ENCODE results near the gene STMN1.
"Not testable (repeated sequence)": the region's sequence is repeated elsewhere in the genome, so short reads cannot be mapped to it uniquely, and the experiment has no call there.

STMN1 gene

GRCh38 chr1:25905680-25906643 lies at the start of gene STMN1:
Gene STMN1, minus strand, starts transcription at chr1:25906419. Its CDS starts 1,743 bp downstream, at chr1:25904676.
- peak; percentile 89 for DNase-seq

DNA sequence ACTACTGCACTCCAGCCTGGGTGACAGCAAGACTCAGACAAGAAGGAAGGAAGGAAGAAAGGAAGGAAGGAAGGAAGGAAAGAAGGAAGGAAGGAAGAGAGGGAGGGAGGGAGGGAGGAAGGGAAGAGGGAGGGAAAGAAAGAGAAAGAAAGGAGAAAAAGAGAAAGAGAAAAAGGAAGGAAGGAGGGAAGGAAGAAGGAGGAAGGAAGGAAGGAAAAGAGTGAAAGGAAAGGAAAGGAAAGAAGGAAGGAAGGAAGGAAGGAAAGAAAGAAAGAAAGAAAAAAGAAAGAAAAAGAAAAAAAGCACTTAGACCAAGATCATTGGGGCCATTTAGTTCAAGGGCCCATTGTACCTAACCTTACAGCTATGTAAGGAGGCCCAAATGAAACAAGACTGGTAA lies 49.3 kb upstream of the STMN1 start:
- DNase-seq = no peak

GRCh38 chr1:25954282-25954938 lies 48.2 kb upstream of the STMN1 start:
- no peak for DNase-seq

DNA sequence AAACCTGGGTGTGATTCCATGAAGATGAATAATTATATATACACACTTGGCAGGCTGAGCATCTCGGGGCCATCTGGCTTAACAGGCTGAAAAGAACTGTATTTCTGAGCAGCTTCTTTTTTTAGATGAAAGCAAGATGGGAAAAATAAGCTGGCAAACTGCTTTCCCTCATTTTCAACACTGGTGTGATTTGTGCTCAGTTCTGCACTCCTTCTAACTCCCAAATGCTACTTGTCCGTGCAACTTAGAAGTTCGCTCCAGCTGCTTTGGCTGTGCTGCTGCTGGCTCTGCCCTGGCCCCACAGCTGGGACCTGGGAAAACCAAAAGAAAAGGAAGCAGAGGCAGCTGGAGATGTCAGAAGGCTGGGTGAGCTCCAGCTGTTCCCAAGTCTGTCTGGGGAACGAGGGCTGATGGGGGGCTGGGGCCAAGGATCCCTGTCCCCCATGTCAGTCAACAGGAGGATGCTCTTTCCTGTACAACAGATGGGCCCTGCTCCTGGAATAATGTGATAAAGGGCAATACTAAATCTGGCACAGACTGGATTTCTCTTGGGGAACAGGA lies 46.7 kb upstream of the STMN1 start:
- DNase-seq = no peak

DNA sequence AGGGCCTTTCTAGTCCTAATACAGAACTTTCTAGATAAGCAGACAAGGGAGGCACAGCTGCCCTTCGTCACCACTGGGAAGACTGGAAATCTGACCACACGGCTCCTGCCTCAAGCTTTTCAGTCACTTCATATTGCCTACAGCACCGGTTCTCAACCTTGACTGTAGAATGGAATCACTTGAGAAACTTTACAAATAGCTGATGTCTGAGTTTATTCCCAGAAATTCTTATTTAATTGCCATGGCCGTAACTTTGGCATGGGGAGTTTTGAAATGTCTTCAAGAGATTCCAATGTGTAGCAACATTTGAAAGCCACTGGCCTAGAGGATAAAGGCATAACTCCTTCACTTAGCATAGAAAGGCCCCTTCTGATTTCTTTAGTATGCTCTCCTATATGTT lies 42.4 kb upstream of the STMN1 start:
- no peak for DNase-seq

- no peak for DNase-seq
Measured at GRCh38 chr1:25947027-25947426, 40.8 kb upstream of the STMN1 start.

- no peak for DNase-seq
Measured at GRCh38 chr1:25945761-25946160, 39.5 kb upstream of the STMN1 start.

GRCh38 chr1:25944986-25945385 lies 38.8 kb upstream of the STMN1 start:
- DNase-seq = no peak

DNA sequence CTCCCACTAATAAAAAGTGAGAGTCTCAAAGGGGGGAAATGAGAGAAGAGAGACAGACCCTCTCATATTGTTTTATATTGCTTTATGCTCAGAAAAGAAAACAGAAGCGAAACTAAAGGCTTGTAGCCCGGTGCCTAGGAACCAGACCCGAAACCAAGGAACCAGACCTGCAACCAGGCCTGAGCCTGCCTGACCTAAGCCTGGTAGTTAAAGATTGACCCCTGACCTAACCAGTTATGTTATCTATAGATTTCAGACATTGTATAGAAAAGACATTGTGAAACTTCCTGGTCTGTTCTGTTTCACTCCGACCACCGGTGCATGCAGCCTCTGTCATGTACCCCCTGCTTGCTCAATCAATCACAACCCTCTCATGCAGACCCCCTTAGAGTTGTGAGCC lies 37.3 kb upstream of the STMN1 start:
- not testable (repeated sequence) for DNase-seq

DNA sequence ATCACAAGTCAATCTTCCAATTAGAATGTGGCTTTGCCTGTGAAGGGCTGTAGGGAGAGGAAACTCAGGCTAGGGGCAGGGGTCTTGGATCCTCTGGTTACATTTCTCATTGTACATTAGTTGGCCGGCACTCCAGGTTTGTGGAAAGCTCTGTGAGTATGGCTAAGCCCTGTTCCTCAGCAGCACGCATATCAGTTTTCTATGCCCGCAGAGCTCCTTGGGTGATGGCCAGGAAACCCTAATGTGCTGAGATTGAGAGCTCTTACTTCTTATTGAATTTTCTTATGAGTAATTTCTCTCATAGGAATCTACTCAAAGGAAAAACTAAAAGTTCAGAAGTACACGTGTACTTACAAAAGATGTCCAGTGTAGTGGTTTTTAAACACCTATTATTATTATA lies 30.7 kb upstream of the STMN1 start:
- DNase-seq = no peak

DNA sequence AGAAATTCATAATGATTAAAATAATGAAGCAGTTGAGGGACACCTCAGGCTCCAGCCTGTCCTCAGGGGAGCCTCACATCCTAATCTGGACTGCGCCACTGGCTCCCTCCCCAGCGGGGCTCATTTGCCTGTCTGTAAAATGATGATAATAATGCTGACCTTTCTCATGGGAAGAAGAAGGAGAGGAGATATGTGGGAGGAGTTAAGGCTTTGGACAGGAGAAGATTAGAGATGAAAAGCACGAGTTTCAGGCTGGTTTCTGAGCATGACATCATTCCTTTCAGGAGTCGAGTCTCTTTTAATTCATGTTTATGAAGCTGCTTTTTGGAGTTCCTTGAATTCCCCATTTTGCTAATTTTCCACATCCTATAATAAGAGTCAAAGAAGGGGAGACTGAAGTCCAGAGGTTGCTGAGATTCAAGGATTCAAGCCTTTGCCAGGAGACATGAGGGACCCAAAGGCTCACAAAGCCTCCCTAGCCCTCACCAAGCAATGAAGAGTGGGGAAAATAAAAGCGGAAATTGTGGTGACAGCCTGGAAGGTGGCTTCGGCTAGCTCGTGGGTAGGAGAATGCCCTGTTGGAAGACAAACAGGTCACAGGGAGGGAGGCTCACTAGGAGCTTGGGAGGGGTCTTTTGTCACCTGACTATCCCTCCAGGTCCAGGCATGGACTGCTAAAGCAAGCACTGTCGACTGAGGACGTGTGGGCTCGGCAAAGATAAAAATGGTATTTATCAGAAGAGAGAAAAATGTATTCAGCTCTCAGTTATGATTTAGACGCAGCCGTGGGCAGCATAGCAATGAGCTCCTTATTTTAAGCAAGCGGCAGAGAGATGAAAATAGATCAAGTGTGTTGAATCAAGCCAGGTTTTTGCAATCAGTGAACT lies 27.5 kb upstream of the STMN1 start:
- no peak for DNase-seq

DNA sequence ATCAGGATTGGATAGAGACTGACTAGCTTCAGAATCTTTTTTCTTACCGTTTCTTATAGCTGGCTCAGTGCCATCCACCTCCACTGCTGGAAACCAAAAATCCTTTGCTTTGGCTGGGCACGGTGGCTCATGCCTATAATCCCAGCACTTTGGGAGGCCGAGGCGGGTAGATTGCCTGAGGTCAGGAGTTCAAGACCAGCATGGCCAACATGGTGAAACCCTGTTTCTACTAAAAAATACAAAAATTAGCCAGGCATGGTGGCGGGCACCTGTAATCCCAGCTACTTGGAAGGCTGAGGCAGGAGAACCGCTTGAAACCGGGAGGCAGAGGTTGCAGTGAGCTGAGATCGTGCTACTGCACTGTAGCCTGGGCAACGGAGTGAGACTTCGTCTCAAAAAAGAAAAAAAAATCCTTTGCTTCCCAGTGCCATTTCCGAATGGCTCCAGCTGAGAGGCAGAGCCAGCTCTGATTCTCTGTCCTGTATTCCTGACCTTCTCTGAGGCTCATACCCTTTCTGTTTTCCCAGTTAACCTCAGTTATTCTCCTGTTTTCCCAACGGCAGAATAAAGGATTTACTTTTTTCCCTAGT lies 26.7 kb upstream of the STMN1 start:
- DNase-seq = not testable (repeated sequence)

GRCh38 chr1:25932321-25932720 lies 26.1 kb upstream of the STMN1 start:
- no peak for DNase-seq

DNA sequence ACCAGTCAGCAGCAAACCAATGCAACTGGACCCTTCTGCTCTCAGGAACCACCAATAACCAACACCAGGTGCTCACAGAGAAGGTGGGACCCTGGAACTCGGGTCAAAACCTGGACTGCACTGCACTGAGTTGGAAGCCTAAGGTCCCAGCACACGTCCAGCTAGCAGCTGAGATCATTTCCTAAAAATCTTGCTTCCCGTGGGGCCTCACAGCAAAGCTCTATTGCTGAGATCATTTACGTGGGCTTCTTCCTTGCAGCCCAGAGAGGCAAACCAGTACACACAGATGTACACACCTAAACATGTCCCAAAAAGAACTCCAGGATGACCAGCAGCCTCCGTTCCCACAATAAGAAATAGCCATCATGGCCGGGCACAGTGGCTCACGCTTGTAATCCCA lies 22.8 kb upstream of the STMN1 start:
- no peak for DNase-seq

- no peak for DNase-seq
Measured at GRCh38 chr1:25927521-25928265, 21.5 kb upstream of the STMN1 start.

GRCh38 chr1:25926731-25927496 lies 20.7 kb upstream of the STMN1 start:
- no peak for DNase-seq

GRCh38 chr1:25924454-25924853 lies 18.2 kb upstream of the STMN1 start:
- no peak for DNase-seq

DNA sequence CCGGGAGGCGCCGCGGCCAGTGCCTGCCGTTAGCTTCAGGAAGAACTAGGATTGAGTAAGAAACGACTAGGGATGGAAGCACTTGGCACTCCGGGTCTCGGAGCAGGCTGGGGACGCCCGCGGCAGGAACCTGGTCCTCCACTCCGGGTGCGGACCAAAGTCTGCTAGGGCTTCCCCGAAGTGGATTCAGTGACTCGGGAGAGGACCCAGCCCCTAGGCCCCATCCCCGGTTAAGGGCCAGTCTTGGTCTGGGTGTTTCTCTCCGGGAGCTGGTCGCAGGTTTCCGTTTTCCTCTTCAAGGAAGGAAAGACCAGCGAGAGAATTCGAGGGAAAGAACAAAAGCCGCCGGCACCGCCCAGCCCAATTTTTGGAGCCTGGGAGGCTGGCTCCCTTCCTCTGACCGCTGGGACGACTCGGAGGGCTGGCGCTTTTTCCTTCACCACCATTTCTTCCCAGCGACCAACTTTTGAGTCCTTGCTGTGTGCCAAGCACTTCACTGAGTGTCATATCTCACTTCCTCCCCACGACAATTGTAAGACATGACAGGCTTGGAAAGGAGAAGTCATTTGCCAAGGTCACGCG lies 16.8 kb upstream of the STMN1 start:
- no peak for DNase-seq

DNA sequence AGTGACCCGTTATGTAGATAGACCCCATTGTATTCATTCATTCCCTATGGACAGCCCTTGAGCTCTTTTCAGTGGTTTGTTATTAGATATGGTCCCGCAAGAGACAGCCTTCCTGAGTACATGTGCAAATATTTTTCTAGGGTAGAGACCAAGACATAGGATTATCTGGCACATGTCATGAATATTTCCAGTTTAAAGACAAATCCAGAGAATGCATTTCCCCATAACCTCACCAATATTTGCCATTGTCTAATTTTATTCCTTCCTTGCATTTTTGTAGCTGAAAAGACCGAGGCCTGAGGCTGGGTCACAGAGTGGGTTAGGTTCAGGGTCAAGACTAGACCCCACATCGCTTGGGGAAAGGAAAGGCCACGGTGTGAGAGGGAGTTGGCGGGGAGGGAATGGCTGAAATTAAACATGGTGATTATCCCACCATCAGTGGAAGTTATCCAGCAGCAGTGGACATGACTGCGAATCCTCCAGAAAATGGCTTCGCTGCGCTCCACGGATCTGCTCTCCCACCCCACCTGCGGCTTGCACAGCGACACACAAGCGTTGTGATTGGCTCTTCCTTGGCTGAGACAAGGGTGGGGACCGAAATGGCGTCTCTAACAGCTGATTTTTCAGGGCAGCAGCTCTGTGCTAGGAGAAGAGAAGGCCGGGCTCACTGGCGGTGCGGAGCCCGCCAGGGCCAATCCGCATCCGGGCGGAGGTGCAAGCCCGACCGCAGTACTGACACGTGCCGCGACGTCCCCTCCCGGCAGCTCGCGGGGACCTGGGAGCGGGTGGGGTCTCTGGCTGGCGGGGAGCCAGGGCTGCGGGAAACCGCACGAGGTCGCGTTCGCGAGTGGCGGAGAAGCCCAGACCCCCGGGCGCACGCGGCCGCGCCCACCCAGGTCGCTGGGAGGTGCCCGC lies 16.1 kb upstream of the STMN1 start:
- peak; percentile 31 for DNase-seq
